K562 (cell line): ENCODE data around the gene SEC23IP. TPM values are rescaled to one million over a fixed set of nuclear protein-coding genes. Genes with fewer than 3 reads are reported as not detected.
A peak's percentile ranks its signal among the peaks of the same experiment; 100 is the strongest.

Source experiments
- ADNP ChIP-seq: fragments of 200-800 bp; sonication (Bioruptor generic); IDR thresholded peaks from 2 replicates; pipeline ENCODE4 v1.6.1; 2016; ENCODE audit warnings: missing genetic modification characterization, missing compliant biosample characterization
- BDP1 ChIP-seq: IDR thresholded peaks from 3 replicates; pipeline ENCODE4 v1.6.1; 2011; ENCODE audit not compliant: insufficient read length, insufficient read depth
- CAMTA2 ChIP-seq: fragments of 250-450 bp; sonication (Bioruptor Pico); conservative IDR thresholded peaks from 2 replicates; pipeline ENCODE4 v1.5.1; 2022
- ELF4 ChIP-seq: fragments of 450-650 bp; formaldehyde crosslinking; IDR thresholded peaks from 2 replicates; pipeline ENCODE4 v1.4.0; 2022; ENCODE audit warnings: missing genetic modification characterization
- EZH2 ChIP-seq: IDR thresholded peaks from 2 replicates; pipeline ENCODE4 v1.6.1; 2012; ENCODE audit warnings: low read depth, mild to moderate bottlenecking, inconsistent platforms, low read length, borderline replicate concordance
- FUS ChIP-seq: fragments of 200-400 bp; formaldehyde crosslinking; optimal IDR thresholded peaks from 2 replicates; pipeline ENCODE3; 2017; ENCODE audit warnings: low read depth, low read length
- KDM5B ChIP-seq: fragments of 200-600 bp; sonication (generic); IDR thresholded peaks from 2 replicates; pipeline ENCODE4 v1.6.1; 2012; ENCODE audit warnings: low read depth, mild to moderate bottlenecking, moderate library complexity, low read length, control low read depth, inconsistent platforms; ENCODE audit not compliant: insufficient replicate concordance
- MTA3 ChIP-seq: fragments of 450-650 bp; formaldehyde crosslinking; IDR thresholded peaks from 2 replicates; pipeline ENCODE4 v1.6.1; 2017; ENCODE audit warnings: mild to moderate bottlenecking, borderline replicate concordance
- MXI1 ChIP-seq: IDR thresholded peaks from 2 replicates; pipeline ENCODE4 v1.6.1; 2011; ENCODE audit warnings: low read depth, mild to moderate bottlenecking, improper control_type of control experiment, low read length
- NFATC3 ChIP-seq: fragments of 450-650 bp; IDR thresholded peaks from 2 replicates; pipeline ENCODE4 v1.6.1; 2017; ENCODE audit warnings: mild to moderate bottlenecking
- NR1H2 ChIP-seq: sonication (generic); formaldehyde crosslinking; IDR thresholded peaks from 2 replicates; pipeline ENCODE4 v1.4.0; 2020; ENCODE audit warnings: mild to moderate bottlenecking, missing genetic modification reagents
- RBM14 ChIP-seq: fragments of 200-400 bp; formaldehyde crosslinking; IDR thresholded peaks from 2 replicates; pipeline ENCODE4 v1.6.1; 2018; ENCODE audit warnings: low read depth, mild to moderate bottlenecking, low read length, moderate library complexity, borderline replicate concordance; ENCODE audit not compliant: insufficient read depth
- ZNF282 ChIP-seq: sonication (generic); formaldehyde crosslinking; IDR thresholded peaks from 2 replicates; pipeline ENCODE4 v1.8.1; 2023; ENCODE audit warnings: missing genetic modification reagents
- ZNF311 ChIP-seq: fragments of 250-450 bp; sonication (Bioruptor Pico); IDR thresholded peaks from 2 replicates; pipeline ENCODE4 v1.4.0; 2020; ENCODE audit warnings: mild to moderate bottlenecking, moderate library complexity
- polyA plus RNA-seq, 8 experiments: library from polyadenylated mRNA; depleted of rRNA in 4 of 8; stranded (reverse) in 5 of 8; unstranded in 3 of 8; fragments of >200 nt; fragmentation: Nextera tagmentation in 2 of 8; fragmentation: Illumina TruSeq in 1 of 8; extraction: Ambion mirVana in 2 of 8; extraction: Trizol in 1 of 8; gene quantifications; 2 replicates each; pipeline versions ENCODE4 v1.2.1 to v1.2.3, GENCODE V29; 2011 to 2014; ENCODE audit warnings: inconsistent platforms in 1 of 8, missing spikeins in 1 of 8
- total RNA-seq, 7 experiments: library from RNA; depleted of rRNA in 6 of 7; stranded (reverse); fragments of >200 nt in 6 of 7; fragmentation: Illumina TruSeq in 2 of 7; extraction: Trizol in 2 of 7; gene quantifications; 2 replicates each; pipeline versions ENCODE4 v1.2.1 to v1.2.3, GENCODE V29; 2011 to 2021; ENCODE audit warnings: low replicate concordance in 1 of 7
- TF ChIP-seq, protein P1 (sequence below): fragments of 250-450 bp; sonication (Bioruptor Pico); IDR thresholded peaks from 2 replicates; pipeline ENCODE4 v1.8.0; 2021; ENCODE audit warnings: borderline replicate concordance, mild to moderate bottlenecking, moderate library complexity; ENCODE audit not compliant: poor library complexity, severe bottlenecking
- TF ChIP-seq, protein P2 (sequence below): fragments of 450-650 bp; formaldehyde crosslinking; IDR thresholded peaks from 2 replicates; pipeline ENCODE4 v1.4.0; 2020; ENCODE audit warnings: mild to moderate bottlenecking, moderate library complexity
- TF ChIP-seq, protein P3 (sequence below): fragments of 250-450 bp; sonication (Bioruptor Pico); IDR thresholded peaks from 2 replicates; pipeline ENCODE4 v1.4.0; 2020; ENCODE audit warnings: mild to moderate bottlenecking, moderate library complexity, borderline replicate concordance
- TF ChIP-seq, protein P4 (sequence below), 3 experiments: fragments of 200-800 bp in 1 of 3; sonication (Bioruptor generic) in 1 of 3; sonication (generic) in 1 of 3; formaldehyde crosslinking in 1 of 3; IDR thresholded peaks; 2 replicates each; pipeline versions ENCODE4 v1.6.1 to v1.8.0; 2016 to 2022; ENCODE audit warnings: mild to moderate bottlenecking in 2 of 3, missing compliant biosample characterization in 2 of 3, missing genetic modification characterization in 2 of 3, missing genetic modification reagents in 1 of 3
- TF ChIP-seq, protein P5 (sequence below), 3 experiments: IDR thresholded peaks in 2 of 3; conservative IDR thresholded peaks in 1 of 3; 2 replicates each; pipeline ENCODE4 v1.5.1; 2011 to 2012; ENCODE audit warnings: low read length in 3 of 3, mild to moderate bottlenecking in 3 of 3, control low read depth in 2 of 3, improper control_type of control experiment in 1 of 3, inconsistent platforms in 1 of 3, low read depth in 1 of 3, mixed read lengths in 1 of 3, moderate library complexity in 1 of 3; ENCODE audit not compliant: insufficient read depth in 2 of 3

The SEC23IP gene
- total and polyA plus RNA-seq, 9 of the 15 experiments (the other 6 are each of a cell fraction or from before 2014, with no cell fraction given): 15.8 to 38.4 (median 22.5) TPM

DNA sequence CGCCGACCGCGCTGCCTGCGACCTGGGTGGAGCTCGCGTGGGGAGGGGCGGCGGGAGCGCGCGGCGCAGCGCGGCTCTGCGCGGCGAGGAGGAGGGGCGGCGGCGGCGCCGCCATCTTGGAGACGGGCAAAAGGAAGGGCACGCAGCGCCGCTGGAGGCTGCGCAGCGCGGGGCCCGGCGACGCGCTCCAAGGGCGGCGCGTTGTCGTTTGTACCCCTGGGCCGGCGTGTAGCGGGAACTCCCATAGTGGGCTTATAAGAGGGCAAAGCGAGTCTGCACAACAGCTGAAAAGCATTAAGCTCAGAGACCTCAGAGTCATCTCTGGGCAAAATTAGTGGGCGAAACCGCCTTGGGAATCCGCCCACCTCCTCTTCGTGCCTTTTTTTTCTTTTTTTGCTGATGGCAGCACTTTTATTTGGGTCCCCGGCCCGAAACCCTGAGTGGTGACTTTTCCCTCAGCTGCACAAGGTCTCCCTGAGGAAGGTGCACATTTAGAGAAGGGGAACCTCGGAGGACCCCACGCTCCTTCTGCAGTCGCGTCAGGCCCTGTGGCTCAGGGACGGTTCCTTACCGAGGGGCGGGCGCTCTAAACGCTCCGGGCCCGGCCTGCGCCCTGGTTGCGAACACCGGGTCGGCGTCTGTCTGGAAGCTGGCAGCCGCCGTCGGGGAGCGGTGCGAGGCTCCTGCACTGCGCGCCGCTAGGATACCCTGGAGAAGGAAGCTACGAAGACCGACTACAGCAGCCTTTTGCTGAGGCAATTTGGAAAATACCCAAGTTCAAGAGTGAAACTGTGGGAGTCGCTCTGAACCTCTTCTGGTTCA, 19.5 kb upstream of the SEC23IP start (continued):
- no peak for TF ChIP-seq MXI1
- no peak for TF ChIP-seq BDP1
- no peak for TF ChIP-seq RBM14
- TF ChIP-seq ZNF311: no peak
- TF ChIP-seq, protein P1, sequence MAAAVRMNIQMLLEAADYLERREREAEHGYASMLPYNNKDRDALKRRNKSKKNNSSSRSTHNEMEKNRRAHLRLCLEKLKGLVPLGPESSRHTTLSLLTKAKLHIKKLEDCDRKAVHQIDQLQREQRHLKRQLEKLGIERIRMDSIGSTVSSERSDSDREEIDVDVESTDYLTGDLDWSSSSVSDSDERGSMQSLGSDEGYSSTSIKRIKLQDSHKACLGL (CRISPR knock-in tag): no peak
- TF ChIP-seq, protein P2, sequence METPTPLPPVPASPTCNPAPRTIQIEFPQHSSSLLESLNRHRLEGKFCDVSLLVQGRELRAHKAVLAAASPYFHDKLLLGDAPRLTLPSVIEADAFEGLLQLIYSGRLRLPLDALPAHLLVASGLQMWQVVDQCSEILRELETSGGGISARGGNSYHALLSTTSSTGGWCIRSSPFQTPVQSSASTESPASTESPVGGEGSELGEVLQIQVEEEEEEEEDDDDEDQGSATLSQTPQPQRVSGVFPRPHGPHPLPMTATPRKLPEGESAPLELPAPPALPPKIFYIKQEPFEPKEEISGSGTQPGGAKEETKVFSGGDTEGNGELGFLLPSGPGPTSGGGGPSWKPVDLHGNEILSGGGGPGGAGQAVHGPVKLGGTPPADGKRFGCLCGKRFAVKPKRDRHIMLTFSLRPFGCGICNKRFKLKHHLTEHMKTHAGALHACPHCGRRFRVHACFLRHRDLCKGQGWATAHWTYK (CRISPR knock-in tag): no peak; the same call in 1 of the 2 replicates
- no peak for TF ChIP-seq CAMTA2 (CRISPR knock-in tag)
- no peak for TF ChIP-seq ELF4 (CRISPR knock-in tag)
- TF ChIP-seq, protein P3, sequence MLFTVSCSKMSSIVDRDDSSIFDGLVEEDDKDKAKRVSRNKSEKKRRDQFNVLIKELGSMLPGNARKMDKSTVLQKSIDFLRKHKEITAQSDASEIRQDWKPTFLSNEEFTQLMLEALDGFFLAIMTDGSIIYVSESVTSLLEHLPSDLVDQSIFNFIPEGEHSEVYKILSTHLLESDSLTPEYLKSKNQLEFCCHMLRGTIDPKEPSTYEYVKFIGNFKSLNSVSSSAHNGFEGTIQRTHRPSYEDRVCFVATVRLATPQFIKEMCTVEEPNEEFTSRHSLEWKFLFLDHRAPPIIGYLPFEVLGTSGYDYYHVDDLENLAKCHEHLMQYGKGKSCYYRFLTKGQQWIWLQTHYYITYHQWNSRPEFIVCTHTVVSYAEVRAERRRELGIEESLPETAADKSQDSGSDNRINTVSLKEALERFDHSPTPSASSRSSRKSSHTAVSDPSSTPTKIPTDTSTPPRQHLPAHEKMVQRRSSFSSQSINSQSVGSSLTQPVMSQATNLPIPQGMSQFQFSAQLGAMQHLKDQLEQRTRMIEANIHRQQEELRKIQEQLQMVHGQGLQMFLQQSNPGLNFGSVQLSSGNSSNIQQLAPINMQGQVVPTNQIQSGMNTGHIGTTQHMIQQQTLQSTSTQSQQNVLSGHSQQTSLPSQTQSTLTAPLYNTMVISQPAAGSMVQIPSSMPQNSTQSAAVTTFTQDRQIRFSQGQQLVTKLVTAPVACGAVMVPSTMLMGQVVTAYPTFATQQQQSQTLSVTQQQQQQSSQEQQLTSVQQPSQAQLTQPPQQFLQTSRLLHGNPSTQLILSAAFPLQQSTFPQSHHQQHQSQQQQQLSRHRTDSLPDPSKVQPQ (CRISPR knock-in tag): no peak
- no peak for TF ChIP-seq ADNP
- TF ChIP-seq FUS: peak; percentile 67
- no peak for TF ChIP-seq NFATC3
- 0 out of 2 replicates have a peak, but pooled peaks have one; percentile 32 for TF ChIP-seq MTA3
- TF ChIP-seq KDM5B: peak; percentile 63
- TF ChIP-seq NR1H2: no peak
- TF ChIP-seq EZH2: no peak
- TF ChIP-seq ZNF282 (CRISPR knock-in tag): no peak
- TF ChIP-seq, protein P4, sequence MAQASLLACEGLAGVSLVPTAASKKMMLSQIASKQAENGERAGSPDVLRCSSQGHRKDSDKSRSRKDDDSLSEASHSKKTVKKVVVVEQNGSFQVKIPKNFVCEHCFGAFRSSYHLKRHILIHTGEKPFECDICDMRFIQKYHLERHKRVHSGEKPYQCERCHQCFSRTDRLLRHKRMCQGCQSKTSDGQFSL (CRISPR knock-in tag; IDR thresholded peaks at IDR 0.05): peak; percentile 74; the same call in 1 of the 2 replicates
- TF ChIP-seq, protein P4 (tag; IDR thresholded peaks at IDR 0.05): no peak
- TF ChIP-seq, protein P5, sequence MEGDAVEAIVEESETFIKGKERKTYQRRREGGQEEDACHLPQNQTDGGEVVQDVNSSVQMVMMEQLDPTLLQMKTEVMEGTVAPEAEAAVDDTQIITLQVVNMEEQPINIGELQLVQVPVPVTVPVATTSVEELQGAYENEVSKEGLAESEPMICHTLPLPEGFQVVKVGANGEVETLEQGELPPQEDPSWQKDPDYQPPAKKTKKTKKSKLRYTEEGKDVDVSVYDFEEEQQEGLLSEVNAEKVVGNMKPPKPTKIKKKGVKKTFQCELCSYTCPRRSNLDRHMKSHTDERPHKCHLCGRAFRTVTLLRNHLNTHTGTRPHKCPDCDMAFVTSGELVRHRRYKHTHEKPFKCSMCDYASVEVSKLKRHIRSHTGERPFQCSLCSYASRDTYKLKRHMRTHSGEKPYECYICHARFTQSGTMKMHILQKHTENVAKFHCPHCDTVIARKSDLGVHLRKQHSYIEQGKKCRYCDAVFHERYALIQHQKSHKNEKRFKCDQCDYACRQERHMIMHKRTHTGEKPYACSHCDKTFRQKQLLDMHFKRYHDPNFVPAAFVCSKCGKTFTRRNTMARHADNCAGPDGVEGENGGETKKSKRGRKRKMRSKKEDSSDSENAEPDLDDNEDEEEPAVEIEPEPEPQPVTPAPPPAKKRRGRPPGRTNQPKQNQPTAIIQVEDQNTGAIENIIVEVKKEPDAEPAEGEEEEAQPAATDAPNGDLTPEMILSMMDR (IDR thresholded peaks at IDR 0.05 in 2 of 3, conservative IDR thresholded peaks at IDR 0.05 in 1 of 3; ENCODE audit: insufficient read depth in 2 of 3, low read depth in 1 of 3, low read length in 3 of 3): 0 out of 6 replicates have a peak, but pooled peaks of 1 of the 3 experiments have one; percentile 2
